Measurements from ENCODE around the gene CEP164.

DNA sequence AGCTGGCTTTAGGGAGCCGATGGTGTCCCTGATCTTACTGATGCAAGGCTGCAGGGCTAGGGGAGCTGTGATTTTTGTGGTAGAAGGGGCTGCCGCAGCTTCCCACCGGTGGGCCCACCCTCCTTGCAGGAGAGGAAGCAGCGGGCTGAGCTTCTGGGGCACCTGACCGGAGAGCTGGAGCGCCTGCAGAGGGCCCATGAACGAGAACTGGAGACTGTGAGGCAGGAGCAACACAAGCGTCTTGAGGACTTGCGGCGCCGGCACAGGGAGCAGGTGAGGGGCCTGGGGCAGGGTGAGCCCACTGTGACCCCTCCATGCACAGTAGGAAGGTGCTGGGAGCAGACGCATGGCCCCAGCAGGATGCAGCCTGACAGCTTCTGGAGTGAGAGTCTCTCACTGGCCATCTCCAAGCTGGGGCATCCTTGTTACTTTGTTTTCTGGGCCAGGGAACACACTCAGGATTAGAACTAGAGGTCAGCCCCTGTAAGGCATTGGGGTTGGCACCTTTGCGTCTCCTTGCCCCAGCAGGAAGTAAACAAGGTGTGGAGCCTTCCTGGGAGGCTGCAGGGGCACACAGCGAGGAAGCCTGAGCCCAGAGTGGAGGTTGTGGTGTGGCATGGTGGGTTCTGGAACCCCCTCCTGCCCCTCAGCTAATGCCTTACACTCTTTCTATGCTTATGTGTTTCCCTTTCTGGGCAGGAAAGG, 66.7 kb downstream of the CEP164 start:
- TF ChIP-seq GATA2 (IDR thresholded peaks at IDR 0.05; ENCODE audit: low read depth, low read length): no peak
- TF ChIP-seq GATA3 (IDR thresholded peaks at IDR 0.05; ENCODE audit: low read depth, low read length): no peak

All from SH-SY5Y (cell line).